ENCODE data around the gene TBC1D1.
"Not testable (repeated sequence)": the region's sequence is repeated elsewhere in the genome, so short reads cannot be mapped to it uniquely, and the experiment has no call there.

Gene TBC1D1

DNA sequence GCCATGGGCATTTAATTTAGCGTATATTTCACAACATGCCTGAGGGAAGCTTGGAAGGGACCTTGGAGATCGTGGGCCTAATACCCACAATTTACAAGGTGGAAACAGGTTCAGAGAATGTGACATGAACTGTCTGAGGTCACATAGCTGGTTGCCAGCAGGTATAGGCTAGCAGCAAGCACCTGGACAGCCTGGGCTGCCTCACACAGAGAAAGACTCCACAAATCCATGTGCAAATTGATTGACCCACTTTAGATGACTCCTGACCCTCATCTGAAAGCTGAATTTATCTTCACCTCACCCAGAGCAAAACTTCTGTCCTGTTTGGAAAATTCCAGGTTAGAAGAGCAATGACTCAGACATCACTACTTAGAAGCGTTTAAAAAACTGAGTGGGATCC is 75.2 kb downstream of the TBC1D1 start:
- no peak for DNase-seq (ENCODE audit: low read depth)

DNA sequence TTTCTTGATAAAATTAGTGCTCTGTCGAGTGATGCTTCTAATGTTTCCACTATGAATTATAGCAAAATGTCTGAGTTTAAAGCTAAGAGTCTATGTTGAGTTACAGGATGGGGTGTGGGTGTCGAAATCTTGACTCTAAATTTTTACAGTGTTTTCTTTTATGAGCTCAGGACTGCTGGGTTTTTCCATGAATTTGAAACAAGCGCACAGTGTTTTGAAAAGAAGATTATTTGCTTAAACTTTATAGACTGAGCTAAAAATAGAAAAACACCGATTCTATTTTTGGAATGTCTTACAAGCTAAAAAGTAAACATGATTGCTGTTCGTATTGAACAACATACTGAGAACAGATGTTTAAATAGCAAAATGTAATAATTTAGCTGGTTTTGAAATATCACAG is 76.9 kb downstream of the TBC1D1 start:
- DNase-seq (ENCODE audit: low read depth): no peak

DNA sequence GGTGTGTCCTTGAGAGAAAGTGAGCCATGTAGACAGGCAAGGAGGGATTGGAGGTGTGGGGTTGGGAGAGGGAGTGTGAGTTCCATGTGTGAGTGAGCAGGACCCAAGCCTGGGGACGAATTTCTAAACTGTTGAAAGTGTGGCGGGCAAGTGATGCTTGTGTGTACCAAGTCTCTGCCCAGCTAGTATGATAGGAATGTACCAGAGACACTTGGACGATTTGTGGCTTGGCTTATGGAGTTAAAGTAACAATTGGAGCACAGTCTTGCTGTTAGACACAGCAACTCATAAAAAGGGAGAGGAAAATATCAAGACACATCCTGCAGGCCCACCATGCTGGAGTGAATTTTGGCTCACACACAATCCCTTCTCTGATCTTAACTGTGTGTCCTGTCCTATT is 77.9 kb downstream of the TBC1D1 start:
- no peak for DNase-seq (ENCODE audit: low read depth)

DNA sequence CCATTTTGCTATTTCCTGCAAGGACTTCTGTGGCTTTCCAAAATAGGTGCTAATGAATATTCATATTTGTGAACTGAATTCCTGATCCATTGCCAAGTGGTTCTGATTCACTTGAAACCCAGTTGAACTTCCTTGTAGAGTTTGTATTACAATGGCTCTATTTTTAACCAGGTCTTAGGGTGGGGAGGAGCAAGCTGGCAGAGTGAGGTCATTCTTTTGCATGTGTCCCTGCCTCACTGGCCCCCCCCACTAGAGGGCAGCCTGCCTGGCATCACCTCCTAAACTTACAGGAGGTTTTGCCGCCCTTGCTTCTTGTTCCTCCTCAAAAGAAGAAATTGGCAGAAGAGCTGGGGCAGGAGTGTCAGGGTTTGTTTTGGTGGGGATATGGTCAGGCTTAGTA is 79.8 kb downstream of the TBC1D1 start:
- DNase-seq (ENCODE audit: low read depth): no peak

DNA sequence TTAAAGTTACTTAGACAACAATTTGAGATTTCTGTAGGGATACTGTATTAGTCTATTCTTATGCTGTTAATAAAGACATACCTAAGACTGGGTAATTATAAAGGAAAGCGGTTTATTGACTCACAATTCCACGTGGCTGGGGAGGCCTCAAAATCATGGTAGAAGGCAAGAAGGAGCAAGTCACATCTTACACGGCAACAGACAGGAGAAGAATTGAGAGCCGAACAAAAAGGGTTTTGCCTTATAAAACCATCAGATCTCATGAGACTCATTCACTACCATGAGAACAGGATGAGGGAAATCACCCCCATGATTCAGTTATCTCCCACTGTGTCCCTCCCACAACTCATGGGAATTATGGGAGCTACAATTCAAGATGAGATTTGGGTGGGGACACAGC is 80.3 kb downstream of the TBC1D1 start:
- no peak for DNase-seq (ENCODE audit: low read depth)

DNA sequence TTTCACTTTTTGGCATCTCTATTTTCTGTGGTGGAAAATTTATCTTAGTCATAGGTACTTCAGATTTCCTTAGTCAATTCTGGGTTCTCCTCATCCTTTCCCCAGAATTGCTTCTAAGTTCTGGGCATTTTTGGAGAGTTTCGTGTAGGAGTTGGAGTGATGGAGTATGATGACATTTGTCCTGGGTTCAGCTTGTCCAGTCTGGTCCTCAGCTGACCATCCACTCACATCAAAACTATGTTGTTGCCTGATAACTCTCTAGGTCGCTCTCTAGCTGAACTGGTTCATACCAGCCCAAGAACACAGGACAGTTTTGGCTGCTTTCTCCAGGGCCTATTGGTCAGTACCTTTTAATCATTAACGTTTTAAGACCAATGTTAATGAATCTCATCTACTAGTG is 82.6 kb downstream of the TBC1D1 start:
- DNase-seq (ENCODE audit: low read depth): no peak

DNA sequence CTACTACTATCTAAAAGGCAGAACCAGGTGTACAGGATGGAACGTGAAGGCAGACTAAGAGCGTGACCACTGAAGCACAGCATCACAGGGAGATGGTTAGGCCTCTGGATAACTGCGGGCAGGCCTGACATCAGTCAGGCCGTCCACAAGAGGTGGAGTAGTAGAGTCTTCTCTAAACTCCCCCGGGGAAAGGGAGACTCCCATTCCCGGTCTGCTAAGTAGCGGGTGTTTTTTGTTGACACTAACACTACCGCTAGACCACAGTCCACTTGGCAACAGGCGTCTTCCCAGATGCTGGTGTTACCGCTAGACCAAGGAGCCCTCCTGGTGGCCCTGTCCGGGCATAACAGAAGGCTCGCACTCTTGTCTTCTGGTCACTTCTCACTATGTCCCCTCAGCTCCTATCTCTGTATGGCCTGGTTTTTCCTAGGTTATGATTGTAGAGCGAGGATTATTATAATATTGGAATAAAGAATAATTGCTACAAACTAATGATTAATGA is 84.5 kb downstream of the TBC1D1 start:
- DNase-seq (ENCODE audit: low read depth): not testable (repeated sequence)

DNA sequence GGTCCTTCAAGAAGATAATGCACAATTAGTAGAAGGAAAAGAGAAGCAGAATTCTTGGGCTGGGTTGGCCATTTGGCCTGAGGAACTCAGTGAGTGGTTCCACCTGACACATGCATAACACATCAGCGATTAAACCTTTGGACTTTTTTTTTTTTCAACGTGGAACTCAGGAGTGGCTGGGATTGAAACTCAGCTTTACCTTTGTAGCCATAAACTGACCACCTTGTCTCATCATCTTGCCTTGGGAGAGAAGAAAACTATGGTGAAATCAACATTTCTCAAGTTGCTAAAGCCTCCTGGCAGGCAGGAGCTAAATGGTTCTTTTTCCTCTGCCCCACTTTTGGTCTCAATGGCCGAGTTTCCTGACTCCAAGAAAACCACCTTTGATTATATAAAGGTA is 85.6 kb downstream of the TBC1D1 start:
- DNase-seq (ENCODE audit: low read depth): no peak

DNA sequence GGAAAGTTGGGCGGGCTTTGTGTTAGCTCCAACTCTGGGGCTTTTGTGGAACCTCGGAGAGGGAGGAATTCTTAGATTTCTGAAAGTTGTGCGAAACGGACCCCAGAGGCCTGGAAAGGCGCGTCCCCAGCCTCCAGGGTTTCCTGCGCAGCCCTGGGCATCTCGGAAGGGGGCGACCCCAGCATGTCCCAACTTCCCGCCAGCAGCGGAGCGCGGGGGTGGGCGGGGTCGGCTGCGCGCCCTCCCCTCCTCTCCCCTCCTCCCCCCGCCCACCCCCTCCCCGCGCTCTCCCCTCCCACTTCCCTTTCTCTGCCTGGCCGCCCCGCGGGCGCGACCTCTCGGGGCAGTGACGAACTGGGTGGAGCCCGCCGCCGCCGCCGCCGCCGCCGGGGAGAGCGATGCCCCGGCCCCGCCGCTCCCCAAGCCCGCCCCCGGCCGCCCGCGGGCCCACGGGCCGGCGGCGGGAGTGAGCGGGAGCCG is 86.1 kb downstream of the TBC1D1 start:
- DNase-seq (ENCODE audit: low read depth): peak; percentile 32

DNA sequence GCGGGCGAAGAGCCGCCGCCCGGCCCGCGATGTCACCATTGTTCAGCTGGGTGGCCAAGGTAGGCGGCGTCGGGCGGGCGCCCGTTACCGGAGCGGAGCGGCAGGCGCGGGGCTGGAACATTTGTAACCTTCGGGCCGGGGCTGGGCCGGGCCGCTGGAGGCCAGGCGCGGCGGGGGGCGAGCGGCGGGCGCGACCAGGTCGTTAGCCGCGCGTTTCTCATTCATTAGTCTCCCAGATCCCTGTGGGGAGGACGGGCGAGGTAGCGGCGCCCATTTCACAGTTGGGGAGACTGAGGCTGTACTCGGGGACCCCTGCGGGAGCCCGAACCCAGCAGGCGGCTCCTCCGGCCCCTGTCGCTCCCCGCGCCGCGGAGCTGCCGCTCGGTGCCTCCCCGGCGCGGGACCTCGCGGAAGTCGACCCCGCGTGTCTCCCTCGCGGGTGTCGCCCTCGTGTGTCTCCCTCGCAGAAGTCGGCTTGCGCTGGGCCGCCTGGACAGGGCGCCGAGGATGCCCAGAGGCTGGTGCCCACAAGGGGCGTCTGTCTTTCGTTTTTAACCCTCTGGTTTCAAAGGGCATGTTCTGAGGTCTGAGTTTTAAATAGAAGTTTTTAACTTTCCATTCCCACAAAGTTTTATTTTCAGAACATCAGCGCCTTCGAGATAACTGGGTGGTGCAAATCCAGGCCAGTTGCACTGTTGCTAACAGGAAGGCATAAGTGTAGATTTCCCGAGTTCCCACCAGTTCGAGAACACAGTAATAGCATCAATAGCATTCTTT is 86.8 kb downstream of the TBC1D1 start:
- DNase-seq (ENCODE audit: low read depth): no peak

DNA sequence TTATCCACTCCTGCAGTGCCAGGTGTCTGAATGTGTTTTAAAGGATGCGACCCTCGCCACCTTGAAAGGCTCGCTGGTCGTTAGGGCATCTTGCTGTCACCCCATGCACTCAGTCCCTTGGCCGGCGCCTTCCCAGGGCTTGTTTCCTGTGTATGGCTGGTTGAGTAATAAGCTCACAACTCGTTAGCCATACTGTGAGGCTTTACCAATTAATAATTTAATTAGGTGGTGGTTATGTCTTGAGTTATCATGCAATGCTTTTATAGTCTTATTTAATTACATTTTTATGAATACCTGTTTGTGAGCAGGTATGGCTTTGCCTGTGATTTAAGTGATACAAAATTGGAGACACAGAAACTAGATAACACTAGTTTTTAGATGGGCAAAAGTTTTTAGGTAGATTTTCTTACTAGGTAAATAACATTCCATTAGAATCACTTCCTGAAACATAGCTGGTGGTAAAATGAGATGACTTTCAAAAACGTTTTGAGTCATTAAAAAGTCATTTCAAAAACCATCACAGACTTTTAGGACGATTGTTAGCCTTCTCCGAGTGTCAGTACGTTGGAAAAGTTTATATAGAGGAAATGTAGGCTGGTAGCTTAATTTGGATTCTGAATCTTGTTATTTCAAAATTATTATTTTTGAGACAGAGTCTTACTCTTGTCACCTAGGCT is 87.5 kb downstream of the TBC1D1 start:
- no peak for DNase-seq (ENCODE audit: low read depth)

DNA sequence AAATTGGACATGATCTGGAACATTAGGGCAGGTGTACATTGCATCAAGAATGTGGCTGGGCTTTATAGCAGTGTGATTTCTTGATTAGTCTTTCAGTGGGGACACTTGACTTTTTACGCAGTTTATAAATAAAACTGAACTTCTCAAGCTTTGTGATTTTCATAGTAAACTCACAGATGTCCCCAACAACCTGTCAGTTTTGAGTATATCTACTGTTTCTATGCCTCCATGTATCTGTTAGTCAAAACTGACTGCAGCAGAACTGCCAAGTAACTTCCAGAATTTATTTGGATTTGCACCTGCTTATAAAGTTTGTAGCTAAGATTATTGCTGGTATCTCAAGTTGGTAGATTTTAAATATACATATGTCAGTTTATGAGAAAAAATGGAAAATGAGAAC is 89.4 kb downstream of the TBC1D1 start:
- no peak for DNase-seq (ENCODE audit: low read depth)

DNA sequence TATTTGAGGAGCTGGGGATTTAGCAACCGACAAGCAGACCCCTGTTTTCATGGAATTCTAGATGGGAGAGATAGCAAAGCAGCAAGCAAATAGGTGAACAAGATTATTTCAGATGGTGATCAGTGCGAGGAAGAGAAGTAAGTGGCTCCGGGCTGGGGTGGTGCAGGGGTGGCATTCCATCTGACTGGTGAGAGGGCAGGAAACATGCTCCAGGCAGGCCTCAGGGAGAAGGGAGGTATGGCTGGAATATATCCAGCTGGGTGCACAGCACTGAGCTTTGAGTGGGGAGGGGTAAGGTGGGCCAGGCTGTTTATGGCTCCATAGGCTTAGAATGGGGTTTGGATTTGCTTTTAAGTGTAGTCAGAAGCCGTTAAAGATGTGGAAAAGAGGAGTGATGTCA is 90.5 kb downstream of the TBC1D1 start:
- DNase-seq (ENCODE audit: low read depth): no peak

DNA sequence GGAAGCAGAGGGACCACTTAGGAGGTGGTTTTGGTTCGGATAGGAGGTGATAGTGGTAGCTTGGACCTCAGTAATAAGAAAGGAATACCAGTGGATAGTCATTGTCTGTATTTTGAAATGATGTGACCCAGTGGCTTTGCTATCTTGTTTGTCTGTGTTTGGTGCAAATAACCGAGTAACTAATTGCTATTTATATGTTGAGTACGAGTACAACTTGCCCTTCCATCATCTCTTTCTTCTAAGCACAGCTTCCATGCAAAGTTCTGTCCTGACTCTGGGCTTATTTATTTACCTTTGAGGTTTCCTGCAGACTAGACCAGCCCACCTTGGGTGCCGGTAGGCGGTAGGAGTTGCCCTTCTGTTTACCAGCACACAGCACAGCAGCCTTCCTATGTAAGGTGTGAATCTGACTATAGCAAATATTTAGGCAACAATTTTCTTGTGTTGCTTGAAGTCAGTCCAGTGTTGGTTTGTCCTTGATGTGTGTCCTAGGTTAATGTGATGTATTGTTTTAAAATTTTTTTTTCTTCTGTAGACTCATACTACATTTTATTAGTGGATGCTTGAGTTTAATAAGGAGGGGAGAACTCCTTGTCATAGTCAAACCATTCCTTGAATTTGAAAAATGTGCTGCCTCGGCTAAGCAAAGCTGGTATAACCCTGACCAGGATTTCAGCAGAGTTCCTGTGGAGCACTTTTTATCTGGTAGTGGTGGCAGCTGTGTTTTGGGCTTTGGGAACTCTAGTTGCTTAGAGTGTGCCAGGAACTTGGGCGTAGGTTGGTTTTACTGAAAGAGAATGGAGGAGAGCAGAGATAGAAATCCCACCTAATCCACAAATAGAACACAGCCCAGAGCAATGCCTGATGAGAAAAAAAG is 91.2 kb downstream of the TBC1D1 start:
- no peak for DNase-seq (ENCODE audit: low read depth)

DNA sequence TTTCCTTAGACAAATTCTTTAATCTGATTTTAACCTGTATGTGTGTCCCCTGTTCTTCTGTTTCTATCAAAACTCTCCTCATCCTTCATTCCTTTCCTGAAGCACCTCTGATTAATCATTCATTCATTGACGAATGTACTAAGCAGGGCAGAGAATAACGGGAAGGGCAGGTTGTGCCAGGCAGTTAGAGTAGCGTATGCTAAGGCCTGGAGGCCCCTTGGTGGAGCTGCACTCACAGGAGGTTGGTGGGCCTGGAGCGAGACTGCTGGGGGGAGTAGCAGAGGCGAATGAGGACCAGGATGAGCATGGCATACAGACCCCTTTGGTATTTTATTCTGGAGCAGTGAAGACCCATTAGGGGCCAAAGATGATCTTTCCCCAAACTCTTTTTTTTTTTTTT is 91.9 kb downstream of the TBC1D1 start:
- DNase-seq (ENCODE audit: low read depth): no peak

DNA sequence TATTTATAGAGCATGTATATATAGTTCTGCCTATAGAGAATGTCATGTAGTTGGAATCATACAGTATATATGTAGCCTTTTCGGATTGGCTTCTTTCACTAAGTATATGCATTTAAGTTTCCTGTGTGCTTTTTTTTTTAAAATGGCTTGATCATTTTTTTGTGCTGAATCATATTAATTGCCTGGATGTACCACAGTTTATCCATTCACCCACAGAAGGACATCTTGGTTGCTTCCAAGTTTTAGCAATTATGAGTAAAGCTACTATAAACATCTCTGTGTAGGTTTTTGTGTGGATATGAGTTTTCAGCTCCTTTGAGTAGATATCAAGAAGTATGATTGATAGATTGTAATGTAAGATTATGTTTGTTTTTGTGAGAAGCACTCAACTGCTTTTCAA is 93.1 kb downstream of the TBC1D1 start:
- no peak for DNase-seq (ENCODE audit: low read depth)

DNA sequence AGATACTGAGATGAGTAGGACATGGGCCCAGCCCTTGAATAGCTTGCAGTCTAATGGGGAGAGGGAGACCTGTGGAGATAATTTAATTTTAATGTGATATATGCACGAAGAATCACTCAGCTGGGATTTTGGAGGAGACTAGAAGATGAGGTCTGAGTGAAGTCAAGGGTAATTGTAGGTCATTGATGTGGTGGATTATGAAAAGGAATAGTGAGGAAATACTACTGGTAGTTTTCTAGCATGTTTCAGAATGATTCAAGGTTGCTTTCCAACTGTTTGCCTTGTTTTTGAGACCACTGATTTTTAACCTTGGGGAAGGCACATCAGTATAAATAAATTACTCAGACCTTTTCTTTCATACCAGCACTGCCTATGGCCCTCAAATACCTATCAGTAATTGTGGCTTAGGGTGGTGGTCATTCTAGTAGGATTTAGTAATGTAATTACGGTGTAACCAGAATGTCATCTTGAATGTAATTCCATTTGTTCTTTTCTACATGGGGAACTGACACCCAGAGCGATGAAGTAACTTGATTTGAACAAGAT is 94.9 kb downstream of the TBC1D1 start:
- no peak for DNase-seq (ENCODE audit: low read depth)

DNA sequence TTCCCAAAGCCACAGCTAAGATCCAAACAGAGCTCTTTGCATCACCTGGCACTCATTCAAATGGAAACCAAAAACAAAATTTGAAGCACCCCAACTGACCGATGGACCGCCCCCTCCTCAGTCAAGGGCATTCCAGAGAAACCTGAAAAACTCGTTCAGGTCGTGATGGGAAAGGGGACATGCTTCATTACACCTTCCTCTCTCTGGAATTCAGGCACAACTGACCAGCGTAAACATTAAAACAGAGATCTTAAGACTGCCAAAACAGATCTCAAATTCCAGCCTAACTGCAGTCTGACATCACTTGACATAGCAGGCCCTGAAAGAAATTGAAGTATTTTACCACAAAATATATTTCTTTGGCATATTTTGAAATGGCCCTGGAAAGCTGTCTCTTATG is 97.8 kb downstream of the TBC1D1 start:
- DNase-seq (ENCODE audit: low read depth): no peak

DNA sequence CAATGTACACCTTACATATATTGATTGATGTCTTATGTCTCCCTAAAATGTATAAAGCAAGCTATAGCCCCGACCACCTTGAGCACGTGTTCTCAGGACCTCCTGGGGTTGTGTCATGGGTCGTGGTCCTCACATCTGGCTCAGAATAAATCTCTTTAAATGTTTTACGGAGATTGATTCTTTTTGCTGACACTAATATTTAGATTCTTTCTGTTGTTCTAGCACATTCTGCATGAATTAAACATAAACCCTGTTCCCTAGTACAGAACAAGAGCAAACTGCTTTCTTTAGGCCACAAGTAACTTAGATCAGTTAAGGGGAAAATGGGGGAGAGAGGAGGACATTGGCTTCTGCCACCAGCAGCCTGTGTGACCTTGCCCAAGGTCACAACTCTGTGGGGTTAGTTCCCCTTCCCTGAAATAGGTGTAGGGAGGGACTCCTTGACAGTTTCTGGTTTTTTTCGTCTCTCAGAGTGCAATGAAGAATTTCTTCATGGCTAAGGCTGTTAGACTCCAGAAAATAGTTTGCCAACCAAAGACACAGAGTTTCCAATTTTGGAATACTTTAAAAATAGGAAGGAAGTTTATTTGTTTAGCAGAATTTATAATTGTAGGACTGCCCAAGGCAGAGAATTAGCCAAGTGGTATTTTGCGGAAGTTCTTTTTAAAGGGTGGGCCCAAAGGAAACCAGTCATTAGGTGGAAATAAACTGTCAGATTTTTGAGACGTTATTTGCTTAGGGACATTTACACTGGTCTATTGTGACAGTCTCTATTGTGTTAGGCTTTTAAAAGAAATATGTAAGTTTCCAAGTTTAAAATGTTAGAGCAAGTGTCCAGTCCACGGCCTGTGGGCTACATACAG is 98.7 kb downstream of the TBC1D1 start:
- no peak for DNase-seq (ENCODE audit: low read depth)

DNA sequence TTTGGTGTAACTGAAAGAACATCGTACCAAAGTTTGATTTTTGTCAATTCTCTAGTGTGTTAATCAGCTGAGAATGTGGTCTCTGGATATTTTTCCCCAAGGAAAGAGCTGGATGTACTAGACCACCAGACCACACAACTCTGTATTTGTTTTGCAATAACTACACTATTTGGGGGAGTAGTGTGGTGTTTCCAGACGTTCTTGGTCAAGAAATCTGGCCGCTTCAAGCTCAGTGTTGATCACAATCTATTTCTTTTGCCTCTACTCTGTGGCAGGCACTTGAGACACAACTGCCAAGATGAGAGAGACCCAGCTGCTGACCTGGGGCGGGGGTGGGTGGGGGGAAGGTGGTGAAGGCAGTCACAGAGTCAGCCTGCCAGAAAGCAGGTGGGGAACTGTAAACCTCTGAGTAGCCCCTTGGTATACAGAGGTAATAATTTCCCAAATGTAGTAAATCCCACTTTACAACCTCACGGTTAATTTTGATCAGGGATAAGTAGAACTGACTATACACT is 99.9 kb downstream of the TBC1D1 start:
- no peak for DNase-seq (ENCODE audit: low read depth)
